NCI-H187 treated with DMSO at 0.1 percent for 48 hours (cell line): ENCODE measurements around the gene UTS2R.

Source experiments
- DNase-seq: peaks from one replicate; lab custom pipeline; 2025; lab: John Stamatoyannopoulos, UW

The UTS2R gene

GRCh38 chr17:82371333-82372248, at the start of gene UTS2R:
Gene UTS2R (plus strand): TSS chr17:82371765. CDS start chr17:82374325, 2,560 bp downstream.
- DNase-seq = no peak

DNA sequence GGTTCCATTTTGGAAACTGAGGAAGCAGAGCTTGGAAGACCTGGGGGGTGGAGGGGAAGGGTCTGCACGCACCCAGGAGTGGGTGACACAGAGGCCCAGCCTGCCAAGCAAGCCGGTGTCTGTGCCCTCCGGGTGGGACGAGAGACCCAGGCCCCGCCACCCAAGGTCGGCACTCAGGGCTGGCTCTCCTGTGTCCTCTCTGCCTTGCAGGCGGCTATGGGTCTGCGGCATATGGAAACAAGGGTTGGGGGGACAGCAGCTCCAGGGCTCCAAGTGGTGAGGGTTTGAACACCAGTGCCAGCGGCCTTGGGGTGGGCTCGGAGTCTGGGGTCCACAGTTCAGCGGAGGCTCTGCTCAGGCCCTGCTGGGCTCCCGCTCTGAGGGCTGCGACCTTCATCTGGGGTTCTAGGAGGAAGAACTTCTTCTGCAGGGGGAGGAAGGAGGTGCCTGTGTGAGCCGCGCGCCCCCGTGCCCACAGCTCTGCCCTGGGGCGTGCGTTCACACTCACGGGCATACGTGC, 49.6 kb upstream of the UTS2R start:
- no peak for DNase-seq

DNA sequence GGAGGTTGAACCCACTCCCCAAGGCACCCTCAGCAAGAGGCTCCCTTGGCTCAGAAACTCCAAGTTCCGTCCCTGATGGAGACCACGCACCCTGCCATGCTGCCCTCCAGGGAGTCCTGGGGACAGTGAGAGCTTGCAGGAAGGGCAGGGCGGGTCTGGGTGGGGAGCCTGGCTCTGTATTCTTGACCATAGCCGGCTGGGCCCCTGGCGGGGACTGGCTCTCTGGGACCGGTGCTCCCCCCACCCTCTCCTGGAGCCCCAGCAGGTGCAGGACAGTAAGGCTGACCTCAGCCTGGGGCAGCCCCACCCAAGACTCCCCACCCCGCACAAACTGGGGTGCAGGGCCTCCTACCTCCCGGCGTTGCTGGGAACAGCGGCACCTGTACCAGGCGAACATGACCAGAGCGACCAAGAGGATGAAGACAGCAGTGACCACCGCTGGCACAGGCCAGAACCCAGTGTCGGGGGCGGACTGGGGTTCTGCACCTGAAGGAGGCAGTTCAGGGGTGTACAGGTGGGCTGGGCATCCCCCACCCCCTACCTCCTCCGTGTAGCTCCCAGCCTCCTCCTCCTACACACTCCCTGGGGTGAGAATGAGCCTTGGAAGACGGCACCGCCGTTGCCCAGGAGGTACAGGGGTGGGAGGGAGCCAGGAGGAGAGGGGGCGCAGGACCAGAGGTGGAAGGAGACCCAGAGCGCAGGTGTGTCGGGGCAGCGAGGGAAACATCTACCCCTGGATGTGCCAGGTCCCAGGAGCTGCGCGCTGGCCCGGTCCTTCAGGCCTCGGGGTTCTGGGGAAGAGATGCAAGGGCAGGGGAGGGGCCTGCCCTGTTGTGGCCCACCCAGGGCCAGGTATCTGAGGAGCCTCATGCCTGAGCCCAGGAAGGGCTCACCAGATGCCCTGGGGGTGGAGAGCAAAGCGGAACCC, 48.8 kb upstream of the UTS2R start:
- DNase-seq = no peak

DNA sequence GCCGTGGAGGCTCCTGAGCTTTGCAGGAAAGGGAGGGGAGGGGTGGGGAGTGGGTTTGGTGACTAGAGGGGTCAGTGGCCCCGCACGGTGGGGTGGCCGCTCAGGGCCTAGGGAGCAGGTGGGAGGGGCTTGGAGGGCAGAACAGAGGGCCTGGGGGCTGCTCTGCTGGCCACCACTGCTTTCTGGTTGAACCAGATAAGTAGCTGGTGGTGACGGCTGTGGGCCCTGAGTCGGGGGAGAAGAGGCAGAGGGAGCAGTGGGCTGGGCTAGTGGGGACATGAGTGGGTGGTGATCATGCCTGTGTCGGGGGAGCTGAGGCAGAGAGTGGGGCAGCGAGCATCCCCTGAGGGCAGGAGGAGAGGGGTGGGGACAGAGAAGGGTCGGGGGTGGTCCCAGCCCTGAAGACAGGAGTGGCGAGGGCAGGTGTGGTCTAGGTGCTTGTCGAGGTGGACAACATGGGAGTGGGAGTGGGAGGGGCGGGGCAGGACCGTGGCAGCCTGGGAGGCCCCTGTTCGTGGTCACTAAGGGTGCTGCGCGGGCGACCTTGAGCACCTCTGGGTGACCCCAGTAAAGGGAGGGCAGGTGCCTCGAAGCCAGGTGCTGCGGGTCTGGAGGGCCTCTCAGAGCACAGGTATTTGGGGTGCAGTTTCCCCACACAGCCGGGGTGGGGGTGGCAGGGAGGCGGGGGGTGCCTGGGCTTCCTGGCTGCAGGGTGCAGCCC, 47.9 kb upstream of the UTS2R start:
- no peak for DNase-seq

DNA sequence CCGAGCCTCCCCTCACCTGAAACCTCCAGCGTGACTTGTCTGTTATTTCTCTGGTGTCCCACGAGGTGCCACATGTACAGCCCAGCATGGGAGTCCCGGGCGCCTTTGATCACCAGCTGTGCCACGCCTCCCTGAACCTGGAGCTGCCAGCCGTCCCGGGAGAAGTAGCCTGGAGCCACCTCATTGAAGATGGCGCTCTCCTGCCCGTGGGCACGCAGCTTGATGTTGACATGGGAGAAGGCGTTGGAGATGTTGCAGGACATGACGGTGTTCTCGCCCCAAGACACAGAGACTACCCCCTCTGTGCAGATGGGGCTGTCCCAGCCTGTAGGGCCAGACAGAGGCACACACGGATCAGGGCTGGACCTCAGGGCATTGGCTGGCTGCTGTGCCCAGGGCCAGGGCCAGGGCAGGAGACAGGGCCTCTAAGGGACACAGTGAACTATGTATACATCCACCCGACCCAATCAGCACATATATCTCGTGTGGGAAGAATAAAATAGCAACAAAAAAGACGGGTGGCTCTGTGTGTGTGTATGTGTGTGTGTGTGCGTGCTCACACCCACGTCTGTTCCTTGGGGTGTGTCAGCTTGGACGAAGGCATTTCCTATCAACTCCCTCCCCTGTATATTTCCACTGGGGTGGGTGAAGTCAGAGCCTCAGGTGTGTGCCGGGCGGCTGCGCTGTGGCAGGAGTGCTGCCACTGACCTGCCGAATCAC, 46.8 kb upstream of the UTS2R start:
- DNase-seq = no peak

- DNase-seq = no peak
Observed at GRCh38 chr17:82325286-82326180, 46.0 kb upstream of the UTS2R start.

GRCh38 chr17:82327289-82327688, 44.3 kb upstream of the UTS2R start:
- no peak for DNase-seq

DNA sequence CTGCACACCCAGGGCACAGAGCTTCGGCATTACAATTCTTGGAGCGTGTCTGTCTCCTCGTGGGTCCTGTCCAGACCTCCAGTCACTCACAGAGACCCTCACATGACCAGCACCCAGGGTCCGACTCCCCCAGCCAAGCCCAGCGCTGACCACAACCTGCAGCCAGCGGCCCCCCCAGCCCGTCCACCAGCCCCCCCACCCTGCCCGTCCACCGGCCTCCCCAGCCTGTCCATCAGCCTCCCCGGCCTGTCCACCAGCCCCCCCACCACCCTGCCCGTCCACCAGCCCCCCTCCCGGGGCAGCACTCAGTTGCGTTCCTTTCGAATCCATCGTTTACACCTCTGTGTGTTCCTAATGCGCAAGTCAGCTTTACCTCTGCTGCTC, 43.8 kb upstream of the UTS2R start:
- DNase-seq = no peak

DNA sequence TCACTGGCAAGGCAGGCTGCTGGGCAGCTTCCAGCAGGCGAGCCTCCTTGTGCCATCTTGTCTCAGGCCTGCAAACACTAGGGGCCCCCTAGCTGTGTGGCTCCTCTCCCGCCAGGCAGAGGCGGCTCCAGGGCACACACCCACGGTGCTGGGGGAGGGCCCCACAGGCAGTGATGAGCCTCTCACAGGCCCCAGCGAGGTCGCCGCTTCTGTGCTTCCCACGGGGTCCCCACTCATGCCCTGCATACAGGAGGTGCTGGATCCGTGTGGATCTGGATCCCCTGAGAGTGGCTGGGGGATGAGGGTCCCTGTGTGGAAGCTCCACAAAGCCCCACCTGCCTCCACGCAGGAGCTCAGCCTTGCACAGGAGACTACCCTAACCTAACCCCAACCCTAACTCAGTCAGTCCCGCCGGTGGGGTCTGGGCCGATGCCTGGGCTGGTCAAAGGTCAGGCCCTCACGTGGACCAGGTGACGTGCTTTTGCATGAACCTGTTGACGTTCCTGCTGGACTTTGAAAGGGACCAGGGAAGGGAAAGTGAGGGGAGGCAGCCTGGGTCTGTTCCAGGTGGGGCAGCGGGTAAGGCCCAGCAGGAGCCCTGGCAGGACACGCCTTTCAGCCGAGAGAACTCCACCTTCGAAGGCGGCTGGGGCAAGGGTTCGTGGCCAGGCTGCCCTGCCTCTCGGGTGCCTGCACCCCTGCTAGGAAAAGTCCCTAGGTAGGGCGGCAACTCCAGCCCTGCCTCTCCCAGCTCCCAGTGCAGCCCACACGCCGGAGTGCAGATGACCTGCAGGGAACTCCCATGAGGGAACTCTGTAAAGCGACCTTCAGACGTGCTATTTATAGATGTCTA, 43.2 kb upstream of the UTS2R start:
- DNase-seq = no peak

DNA sequence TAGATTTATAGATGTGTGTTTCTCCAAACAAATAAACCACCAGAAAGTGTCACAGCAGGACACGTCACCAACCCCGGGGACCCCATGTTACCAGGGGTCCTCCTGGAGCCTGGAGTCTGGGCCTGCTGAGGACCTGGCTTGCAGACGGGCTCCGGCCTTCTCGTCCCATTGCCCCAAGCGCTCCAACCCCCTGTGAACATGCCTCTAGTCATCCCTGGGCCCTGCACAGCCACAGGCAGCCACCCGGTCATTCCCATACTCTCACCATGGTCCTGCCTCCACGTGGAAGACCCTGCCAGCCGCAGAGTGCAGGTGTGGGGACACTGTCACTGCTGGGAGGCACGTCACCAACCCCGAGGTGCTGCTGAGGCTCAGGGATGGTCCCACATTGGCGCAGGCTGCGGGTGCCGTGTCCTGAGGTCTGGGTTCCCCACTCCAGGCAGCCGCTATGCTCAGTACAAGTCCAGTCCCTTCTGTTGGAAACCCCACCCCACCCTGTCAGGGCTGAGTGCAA, 42.5 kb upstream of the UTS2R start:
- no peak for DNase-seq

DNA sequence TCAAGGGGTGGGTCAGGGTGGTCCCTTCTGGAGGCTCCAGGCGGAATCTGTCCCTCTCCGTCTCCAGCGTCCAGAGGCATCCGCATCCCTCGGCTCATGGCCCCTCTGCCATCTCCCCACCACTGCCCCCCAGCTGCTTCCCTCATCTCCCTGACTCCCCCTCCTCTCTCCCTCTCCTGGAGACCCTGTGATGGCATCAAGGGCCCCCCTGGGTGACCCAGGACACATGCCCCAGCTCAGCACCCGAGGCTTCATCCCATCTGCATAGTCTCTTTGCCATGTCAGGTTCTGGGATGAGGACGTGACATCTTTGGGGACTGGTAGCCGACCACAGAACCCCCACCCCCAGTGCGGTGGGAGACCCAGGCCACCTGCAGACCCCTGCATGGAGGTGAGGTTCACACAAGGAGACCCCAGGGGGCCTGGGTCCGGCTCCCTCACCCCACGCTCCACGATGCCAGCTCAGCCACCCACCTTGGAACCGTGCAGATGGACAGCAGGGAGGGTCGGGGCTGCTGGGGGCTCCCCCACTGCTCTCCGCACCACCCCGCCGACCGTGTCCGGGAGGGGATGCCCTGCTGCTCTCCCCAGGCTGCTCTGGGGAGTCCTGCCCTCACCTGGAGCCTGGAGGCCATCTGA, 41.8 kb upstream of the UTS2R start:
- DNase-seq = no peak

GRCh38 chr17:82330322-82331239, 41.0 kb upstream of the UTS2R start:
- DNase-seq = peak; percentile 23

DNA sequence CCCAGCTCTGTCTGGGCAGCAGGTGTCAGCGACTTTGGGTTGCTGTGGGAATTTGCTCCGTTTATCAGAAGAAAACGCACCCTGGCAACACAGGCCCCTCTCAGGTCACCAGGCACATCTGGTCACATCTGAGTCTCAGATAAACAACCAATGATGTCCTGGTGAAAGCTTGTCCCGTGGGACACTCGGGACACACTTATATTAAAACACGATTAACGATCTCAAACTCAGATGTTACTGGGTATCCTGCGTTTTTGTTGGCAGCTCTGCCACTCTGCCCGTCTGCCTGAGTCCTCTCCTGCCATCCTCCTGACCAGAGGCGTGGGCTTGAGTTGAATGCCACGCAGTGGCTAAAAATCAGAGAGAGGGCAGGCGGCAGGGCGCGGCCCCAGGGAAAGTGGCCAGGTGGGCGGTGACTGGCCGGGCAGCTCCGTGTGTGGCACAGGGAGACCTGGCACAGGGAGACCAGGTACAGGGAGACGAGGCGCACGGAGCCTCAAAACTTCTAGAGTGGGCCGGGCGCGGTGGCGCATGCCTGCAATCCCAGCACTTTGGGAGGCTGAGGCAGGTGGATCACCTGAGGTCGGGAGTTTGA, 40.1 kb upstream of the UTS2R start:
- no peak for DNase-seq

DNA sequence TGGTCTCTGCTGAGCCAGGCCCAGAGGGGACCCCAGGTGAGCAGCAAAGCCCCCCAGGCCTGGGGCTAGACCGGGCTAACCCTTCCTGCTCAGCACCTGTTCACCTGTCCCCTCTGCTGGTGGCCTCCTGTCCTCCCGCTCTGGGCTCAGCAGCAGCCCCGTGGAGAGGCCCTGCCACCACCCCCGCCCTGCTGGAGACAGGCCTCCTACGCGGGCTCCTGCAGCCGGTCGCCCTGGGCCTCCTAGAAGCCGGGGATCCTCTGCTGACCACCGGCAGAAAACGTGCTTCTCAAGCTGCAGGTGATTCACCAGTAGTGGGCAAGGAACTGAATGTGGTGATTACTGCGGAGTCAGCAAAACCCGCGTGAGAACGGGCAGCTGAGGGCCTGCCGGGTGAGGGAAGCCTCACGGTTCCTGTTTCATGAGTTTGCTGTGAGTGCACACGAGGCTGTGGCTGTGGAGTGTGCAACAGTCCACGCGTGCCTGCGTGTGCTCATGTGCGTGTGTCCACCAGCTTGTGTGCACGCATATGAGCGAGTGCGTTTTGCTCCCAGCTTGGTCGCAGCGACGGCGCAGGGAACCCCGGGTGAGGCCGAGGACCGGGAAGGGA, 38.8 kb upstream of the UTS2R start:
- DNase-seq = no peak

DNA sequence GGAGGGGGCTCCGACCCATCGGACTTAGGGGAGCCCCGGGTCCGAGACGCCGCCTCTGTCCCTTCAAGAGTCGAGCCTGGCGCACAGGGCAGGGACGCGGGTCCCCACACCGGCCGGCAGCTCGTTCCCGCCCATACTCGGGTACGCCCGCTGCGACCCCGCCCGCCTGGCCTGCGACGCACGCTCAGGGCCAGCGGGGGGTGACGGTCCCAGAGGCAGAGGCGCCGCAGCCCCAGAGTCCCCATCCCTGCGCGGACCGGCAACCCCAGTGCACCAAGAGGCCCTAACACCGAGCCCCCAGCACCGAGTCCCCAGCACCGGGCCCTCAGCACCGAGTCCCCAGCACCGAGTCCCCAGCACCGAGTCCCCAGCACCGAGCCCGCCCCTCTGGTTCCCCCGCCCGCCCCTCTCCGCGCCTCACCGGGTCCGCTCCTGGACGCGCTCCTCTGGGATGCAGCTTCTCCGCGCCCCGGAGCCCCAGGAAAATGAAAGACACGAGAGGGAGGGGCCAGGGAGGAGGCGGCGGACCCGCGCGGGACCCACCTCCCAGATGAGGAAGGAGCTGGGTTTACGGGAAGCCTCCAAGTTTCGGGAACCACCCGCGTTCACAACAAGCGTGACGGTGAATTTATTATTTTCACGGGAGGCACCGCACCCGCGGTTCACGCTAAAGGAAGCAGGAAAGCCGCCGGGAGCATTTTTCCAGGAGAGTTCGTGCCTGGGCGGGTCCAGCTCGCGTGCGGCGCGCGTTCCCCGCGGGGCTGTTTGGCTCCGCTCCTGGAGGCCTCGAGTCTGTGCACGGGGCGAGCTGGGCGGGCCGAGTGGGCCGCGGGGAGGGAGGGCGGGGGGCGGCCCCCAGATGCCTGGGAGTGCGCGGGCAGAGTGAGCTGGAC, 38.0 kb upstream of the UTS2R start, which contains the start of gene SECTM1:
TSS of gene SECTM1 (minus strand) at position 488 of the 893 bp plus-strand sequence. CDS start 6,526 bp downstream, outside the sequence.
- no peak for DNase-seq
